ENCODE data around the gene TRABD2B.

DNA sequence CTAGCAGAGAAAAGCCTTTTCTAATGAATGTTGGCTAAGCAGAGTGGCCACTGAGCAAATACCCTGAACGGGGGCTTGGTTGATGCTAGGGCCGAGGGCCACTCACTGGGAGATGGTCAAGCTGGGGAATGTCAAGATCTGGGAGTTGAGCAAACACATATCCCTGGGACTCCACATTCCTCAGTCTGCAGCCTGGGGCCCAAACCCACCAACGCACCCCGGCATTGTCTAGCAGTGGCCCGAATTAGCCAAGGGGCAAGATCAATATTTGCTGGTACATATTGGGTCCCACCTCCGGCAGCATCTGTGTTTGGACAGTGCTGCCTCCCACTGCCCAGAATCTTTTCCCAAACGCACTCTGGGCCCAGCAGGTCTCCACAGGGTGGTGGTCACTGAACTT is 144.1 kb downstream of the TRABD2B start:
- TF ChIP-seq, protein P1, sequence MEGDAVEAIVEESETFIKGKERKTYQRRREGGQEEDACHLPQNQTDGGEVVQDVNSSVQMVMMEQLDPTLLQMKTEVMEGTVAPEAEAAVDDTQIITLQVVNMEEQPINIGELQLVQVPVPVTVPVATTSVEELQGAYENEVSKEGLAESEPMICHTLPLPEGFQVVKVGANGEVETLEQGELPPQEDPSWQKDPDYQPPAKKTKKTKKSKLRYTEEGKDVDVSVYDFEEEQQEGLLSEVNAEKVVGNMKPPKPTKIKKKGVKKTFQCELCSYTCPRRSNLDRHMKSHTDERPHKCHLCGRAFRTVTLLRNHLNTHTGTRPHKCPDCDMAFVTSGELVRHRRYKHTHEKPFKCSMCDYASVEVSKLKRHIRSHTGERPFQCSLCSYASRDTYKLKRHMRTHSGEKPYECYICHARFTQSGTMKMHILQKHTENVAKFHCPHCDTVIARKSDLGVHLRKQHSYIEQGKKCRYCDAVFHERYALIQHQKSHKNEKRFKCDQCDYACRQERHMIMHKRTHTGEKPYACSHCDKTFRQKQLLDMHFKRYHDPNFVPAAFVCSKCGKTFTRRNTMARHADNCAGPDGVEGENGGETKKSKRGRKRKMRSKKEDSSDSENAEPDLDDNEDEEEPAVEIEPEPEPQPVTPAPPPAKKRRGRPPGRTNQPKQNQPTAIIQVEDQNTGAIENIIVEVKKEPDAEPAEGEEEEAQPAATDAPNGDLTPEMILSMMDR (IDR thresholded peaks at IDR 0.05; ENCODE audit: insufficient read depth, low read depth, low read length), result no peak
- no peak for TF ChIP-seq EZH2 (IDR thresholded peaks at IDR 0.05; ENCODE audit: insufficient read depth, low read length)
